Measurements from ENCODE around the gene ASRGL1. TPM values are rescaled to one million over a fixed set of nuclear protein-coding genes. Genes with fewer than 3 reads are reported as not detected.

ASRGL1 gene
- total RNA-seq, 1 experiment from 2014 or later, result 31.1 TPM

GRCh38 chr11:62406034-62406433, 68.8 kb downstream of the ASRGL1 start:
- WGBS (ENCODE audit: extremely low coverage, insufficient read length, low lambda C conversion rate), result no CpG with 5 or more reads among the region's 4 CpGs
- Mint-ChIP-seq H3K9me3 (no peaks in the 10 kb centered on the region), H3K27me3 (ENCODE audit: low read depth) (peaks cover 4% of the 10 kb centered on the region), H3K4me1 (peaks cover 17 to 20% of the 10 kb centered on the region in 2 experiments), H3K4me3 (no peak overlapping the region), H3K36me3 (ENCODE audit: insufficient read depth in 1 of 3, low read depth in 3 of 3) (no peaks in the 10 kb centered on the region; a peak in 1 of 7 replicates), H3K27ac (no peak overlapping the region)
- H3K18ac ChIP-seq (ENCODE audit: insufficient read length, low read depth, low read length), result no peak overlapping the region
- no peak overlapping the region for H2BK15ac ChIP-seq (ENCODE audit: low read depth, low read length)
- H3K9me3 ChIP-seq (ENCODE audit: control insufficient read depth, low read depth, low read length), result no peaks in the 10 kb centered on the region
- no peak overlapping the region for H3K27ac ChIP-seq (ENCODE audit: insufficient read length, low read depth, low read length)
- H3K9ac ChIP-seq (ENCODE audit: extremely low read depth, insufficient read length, low read length), result no peak overlapping the region
- no peak overlapping the region for H2BK5ac ChIP-seq (ENCODE audit: insufficient read length, low read length)
- DNase-seq, result no peak
- H2AFZ ChIP-seq (ENCODE audit: low read length), result no peak overlapping the region
- H2BK120ac ChIP-seq (ENCODE audit: low read depth, low read length, poor library complexity, severe bottlenecking), result no peak overlapping the region
- H3K27me3 ChIP-seq (ENCODE audit: insufficient read depth, low read length), result no peaks in the 10 kb centered on the region
- H2BK20ac ChIP-seq (ENCODE audit: low read depth, low read length, poor library complexity, severe bottlenecking), result no peak overlapping the region
- TF ChIP-seq, protein P1, sequence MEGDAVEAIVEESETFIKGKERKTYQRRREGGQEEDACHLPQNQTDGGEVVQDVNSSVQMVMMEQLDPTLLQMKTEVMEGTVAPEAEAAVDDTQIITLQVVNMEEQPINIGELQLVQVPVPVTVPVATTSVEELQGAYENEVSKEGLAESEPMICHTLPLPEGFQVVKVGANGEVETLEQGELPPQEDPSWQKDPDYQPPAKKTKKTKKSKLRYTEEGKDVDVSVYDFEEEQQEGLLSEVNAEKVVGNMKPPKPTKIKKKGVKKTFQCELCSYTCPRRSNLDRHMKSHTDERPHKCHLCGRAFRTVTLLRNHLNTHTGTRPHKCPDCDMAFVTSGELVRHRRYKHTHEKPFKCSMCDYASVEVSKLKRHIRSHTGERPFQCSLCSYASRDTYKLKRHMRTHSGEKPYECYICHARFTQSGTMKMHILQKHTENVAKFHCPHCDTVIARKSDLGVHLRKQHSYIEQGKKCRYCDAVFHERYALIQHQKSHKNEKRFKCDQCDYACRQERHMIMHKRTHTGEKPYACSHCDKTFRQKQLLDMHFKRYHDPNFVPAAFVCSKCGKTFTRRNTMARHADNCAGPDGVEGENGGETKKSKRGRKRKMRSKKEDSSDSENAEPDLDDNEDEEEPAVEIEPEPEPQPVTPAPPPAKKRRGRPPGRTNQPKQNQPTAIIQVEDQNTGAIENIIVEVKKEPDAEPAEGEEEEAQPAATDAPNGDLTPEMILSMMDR (conservative IDR thresholded peaks at IDR 0.05), result no peak
- no peak overlapping the region for H3K4ac ChIP-seq (ENCODE audit: low read depth, low read length)
- H3K23ac ChIP-seq (ENCODE audit: insufficient read length, low read depth, low read length), result no peak overlapping the region
- H3K4me2 ChIP-seq (ENCODE audit: insufficient read depth, insufficient read length, low read length), result no peak overlapping the region
- no peak overlapping the region for H4K8ac ChIP-seq (replicated peaks; ENCODE audit: insufficient read length, low read depth, low read length)
- no peaks in the 10 kb centered on the region for H3K23me2 ChIP-seq (ENCODE audit: insufficient read length, low read depth, low read length, poor library complexity, severe bottlenecking)
- no peaks in the 10 kb centered on the region for H3K79me1 ChIP-seq (ENCODE audit: insufficient read depth, low read depth, low read length, poor library complexity, severe bottlenecking)
- no peak overlapping the region for H3K14ac ChIP-seq (ENCODE audit: insufficient read depth, low read length)
- H3K56ac ChIP-seq (ENCODE audit: insufficient read length, low read depth, low read length), result no peak overlapping the region
- H2BK12ac ChIP-seq (ENCODE audit: insufficient read length, low read depth, low read length), result no peak overlapping the region
- H3K4me1 ChIP-seq (ENCODE audit: insufficient read depth, low read length), result no peaks in the 10 kb centered on the region
- no peak overlapping the region for H4K91ac ChIP-seq (ENCODE audit: insufficient read length, low read depth, low read length)
- no peak overlapping the region for H3T11ph ChIP-seq (ENCODE audit: low read length)
- no peaks in the 10 kb centered on the region for H3K79me2 ChIP-seq (ENCODE audit: insufficient read depth, low read length)
- no peak overlapping the region for H2AK5ac ChIP-seq (ENCODE audit: insufficient read length, low read length)
- no peak overlapping the region for H4K5ac ChIP-seq (ENCODE audit: insufficient read length, low read depth, low read length)
- H4K20me1 ChIP-seq (ENCODE audit: control insufficient read depth, insufficient read depth, insufficient read length), result no peaks in the 10 kb centered on the region
